ENCODE results near the gene EIF1AD.

EIF1AD gene

DNA sequence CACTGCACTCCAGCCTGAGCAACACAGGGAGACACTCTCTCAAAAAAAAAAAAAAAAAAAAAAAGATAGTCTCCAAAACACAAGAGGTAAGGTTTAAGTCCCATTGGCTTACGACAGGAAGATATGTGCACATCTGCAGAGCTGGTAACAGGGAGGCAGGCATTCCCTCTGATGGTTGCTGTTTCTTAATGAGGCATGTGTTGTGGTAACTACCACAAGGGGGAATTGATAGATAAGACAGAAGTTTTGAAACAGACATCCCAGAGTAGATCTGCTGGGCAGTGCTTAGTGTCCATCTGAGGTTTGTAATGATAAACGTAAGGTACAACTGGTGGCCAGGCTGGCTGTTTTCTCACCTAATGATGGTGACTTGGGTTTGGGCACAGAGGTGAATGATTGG, 4.7 kb downstream of the EIF1AD start:
- Histone ChIP-seq H3K27me3 (ENCODE audit: control insufficient read depth in 1 of 2, insufficient read depth in 1 of 2, low read length in 2 of 2) (no peaks in the 10 kb centered on the region), H3K9me3 (ENCODE audit: control insufficient read depth, low read length) (no peaks in the 10 kb centered on the region), H3K27ac (ENCODE audit: low read length, poor library complexity, severe bottlenecking) (no peak overlapping the region), H4K8ac (ENCODE audit: low read length) (no peak overlapping the region), H3K14ac (ENCODE audit: low read length in 2 of 2) (no peak overlapping the region), H2AFZ (ENCODE audit: low read depth, low read length) (no peak overlapping the region), H2BK5ac (ENCODE audit: low read depth, low read length, poor library complexity, severe bottlenecking) (no peak overlapping the region), H4K91ac (ENCODE audit: low read length) (no peak overlapping the region), H2BK120ac (ENCODE audit: low read depth, low read length) (no peak overlapping the region), H3K9ac (ENCODE audit: low read length) (no peak overlapping the region), H2BK12ac (ENCODE audit: low read length in 2 of 2) (no peak overlapping the region), H3K4me3 (ENCODE audit: insufficient read depth in 1 of 2, low read depth in 1 of 2, low read length in 2 of 2) (no peak overlapping the region), H3K18ac (ENCODE audit: low read depth in 1 of 2, low read length in 2 of 2) (no peak overlapping the region), H2AK5ac (ENCODE audit: low read length, severe bottlenecking) (no peak overlapping the region), H2BK15ac (ENCODE audit: low read depth, poor library complexity, severe bottlenecking) (no peak overlapping the region), H3K4ac (ENCODE audit: low read depth in 1 of 2, low read length in 2 of 2) (no peak overlapping the region), H3K4me2 (ENCODE audit: low read length, poor library complexity, severe bottlenecking) (no peak overlapping the region), H3K23ac (ENCODE audit: low read length in 2 of 2) (no peak overlapping the region), H3K36me3 (ENCODE audit: control insufficient read depth in 1 of 2, insufficient read depth in 2 of 2, low read depth in 1 of 2, low read length in 2 of 2) (peaks cover 42 to 54% of the 10 kb centered on the region in 2 experiments), H3K79me1 (replicated peaks; ENCODE audit: low read length, poor library complexity, severe bottlenecking) (peaks cover 29% of the 10 kb centered on the region), H3K4me1 (ENCODE audit: control insufficient read depth, insufficient read depth, low read depth, low read length) (peaks cover 5% of the 10 kb centered on the region)
- 93% methylated on average over 2 of the region's 2 CpGs for WGBS
- no peak for DNase-seq

GRCh38 chr11:65992056-65992455, 9.9 kb downstream of the EIF1AD start:
- Histone ChIP-seq H3K4me1 (ENCODE audit: control insufficient read depth, insufficient read depth, low read depth, low read length) (no peaks in the 10 kb centered on the region), H3K27ac (ENCODE audit: low read length, poor library complexity, severe bottlenecking) (no peak overlapping the region), H3K23ac (ENCODE audit: low read length in 2 of 2) (no peak overlapping the region), H3K9me3 (ENCODE audit: control insufficient read depth, low read length) (no peaks in the 10 kb centered on the region), H3K4ac (ENCODE audit: low read depth in 1 of 2, low read length in 2 of 2) (no peak overlapping the region), H3K18ac (ENCODE audit: low read depth in 1 of 2, low read length in 2 of 2) (no peak overlapping the region), H3K9ac (ENCODE audit: low read length) (no peak overlapping the region), H3K4me3 (ENCODE audit: insufficient read depth in 1 of 2, low read depth in 1 of 2, low read length in 2 of 2) (no peak overlapping the region), H3K4me2 (ENCODE audit: low read length, poor library complexity, severe bottlenecking) (no peak overlapping the region), H2AFZ (ENCODE audit: low read depth, low read length) (no peak overlapping the region), H2BK5ac (ENCODE audit: low read depth, low read length, poor library complexity, severe bottlenecking) (no peak overlapping the region), H3K27me3 (ENCODE audit: control insufficient read depth in 1 of 2, insufficient read depth in 1 of 2, low read length in 2 of 2) (no peaks in the 10 kb centered on the region), H4K91ac (ENCODE audit: low read length) (no peak overlapping the region), H2AK5ac (ENCODE audit: low read length, severe bottlenecking) (no peak overlapping the region), H2BK120ac (ENCODE audit: low read depth, low read length) (no peak overlapping the region), H3K36me3 (ENCODE audit: control insufficient read depth in 1 of 2, insufficient read depth in 2 of 2, low read depth in 1 of 2, low read length in 2 of 2) (peaks cover 28% of the 10 kb centered on the region in 2 experiments), H3K79me1 (replicated peaks; ENCODE audit: low read length, poor library complexity, severe bottlenecking) (peaks cover 7% of the 10 kb centered on the region), H3K14ac (ENCODE audit: low read length in 2 of 2) (no peak overlapping the region), H4K8ac (ENCODE audit: low read length) (no peak overlapping the region), H2BK15ac (ENCODE audit: low read depth, poor library complexity, severe bottlenecking) (no peak overlapping the region), H2BK12ac (ENCODE audit: low read length in 2 of 2) (no peak overlapping the region)
- 88% methylated on average over 5 of the region's 5 CpGs for WGBS
- no peak for DNase-seq

DNA sequence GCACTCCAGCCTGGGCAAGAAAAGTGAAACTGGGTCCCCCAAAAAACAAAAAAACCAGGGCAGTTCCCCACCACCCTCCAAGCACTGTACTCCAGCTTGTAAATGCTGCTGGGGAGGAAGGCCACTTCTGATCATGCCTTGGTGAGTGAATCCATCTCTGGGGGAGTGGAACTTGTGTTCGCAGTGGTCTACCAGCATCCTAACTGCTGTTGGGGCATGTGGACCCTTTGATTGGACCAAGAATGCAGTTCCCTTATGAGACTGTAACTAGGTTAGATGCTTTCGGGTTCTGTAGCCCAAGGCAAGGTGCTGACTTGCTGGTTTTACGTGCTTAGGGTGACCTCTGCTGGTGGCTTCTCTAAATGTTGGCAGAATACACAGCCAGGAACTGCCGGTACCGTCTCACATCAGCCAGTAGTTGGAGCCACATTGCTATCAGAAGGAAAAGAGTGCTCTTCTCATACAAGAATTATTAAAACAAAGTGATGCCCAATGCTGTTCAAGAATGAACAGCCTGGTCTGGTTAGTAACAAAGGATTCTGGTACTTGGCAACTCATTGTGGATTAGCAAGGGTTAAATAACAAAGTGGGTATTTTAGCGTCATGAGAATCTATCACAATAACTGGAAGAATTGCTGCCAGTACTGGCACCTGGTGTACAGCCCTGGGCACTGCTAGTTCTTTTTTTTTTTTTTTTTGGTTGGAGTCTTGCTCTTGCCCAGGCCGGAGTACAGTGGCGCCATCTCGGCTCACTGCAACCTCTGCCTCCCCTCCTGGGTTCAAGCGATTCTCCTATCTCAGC, 13.0 kb downstream of the EIF1AD start:
- Histone ChIP-seq H3K36me3 (ENCODE audit: control insufficient read depth in 1 of 2, insufficient read depth in 2 of 2, low read depth in 1 of 2, low read length in 2 of 2) (peaks cover 11 to 26% of the 10 kb centered on the region in 2 experiments), H3K9me3 (ENCODE audit: control insufficient read depth, low read length) (no peaks in the 10 kb centered on the region), H2BK15ac (ENCODE audit: low read depth, poor library complexity, severe bottlenecking) (no peak overlapping the region), H3K18ac (ENCODE audit: low read depth in 1 of 2, low read length in 2 of 2) (no peak overlapping the region), H4K91ac (ENCODE audit: low read length) (no peak overlapping the region), H3K79me1 (replicated peaks; ENCODE audit: low read length, poor library complexity, severe bottlenecking) (peaks cover 6% of the 10 kb centered on the region), H4K8ac (ENCODE audit: low read length) (no peak overlapping the region), H3K14ac (ENCODE audit: low read length in 2 of 2) (no peak overlapping the region), H3K4me2 (ENCODE audit: low read length, poor library complexity, severe bottlenecking) (no peak overlapping the region), H3K4me1 (ENCODE audit: control insufficient read depth, insufficient read depth, low read depth, low read length) (no peaks in the 10 kb centered on the region), H2AFZ (ENCODE audit: low read depth, low read length) (no peak overlapping the region), H2BK120ac (ENCODE audit: low read depth, low read length) (no peak overlapping the region), H3K27ac (ENCODE audit: low read length, poor library complexity, severe bottlenecking) (no peak overlapping the region), H3K9ac (ENCODE audit: low read length) (no peak overlapping the region), H3K4ac (ENCODE audit: low read depth in 1 of 2, low read length in 2 of 2) (no peak overlapping the region), H2AK5ac (ENCODE audit: low read length, severe bottlenecking) (no peak overlapping the region), H2BK12ac (ENCODE audit: low read length in 2 of 2) (no peak overlapping the region), H3K27me3 (ENCODE audit: control insufficient read depth in 1 of 2, insufficient read depth in 1 of 2, low read length in 2 of 2) (no peaks in the 10 kb centered on the region), H3K4me3 (ENCODE audit: insufficient read depth in 1 of 2, low read depth in 1 of 2, low read length in 2 of 2) (no peak overlapping the region), H3K23ac (ENCODE audit: low read length in 2 of 2) (no peak overlapping the region), H2BK5ac (ENCODE audit: low read depth, low read length, poor library complexity, severe bottlenecking) (no peak overlapping the region)
- WGBS = 25% methylated on average over 5 of the region's 10 CpGs
- DNase-seq = peak; percentile 95

DNA sequence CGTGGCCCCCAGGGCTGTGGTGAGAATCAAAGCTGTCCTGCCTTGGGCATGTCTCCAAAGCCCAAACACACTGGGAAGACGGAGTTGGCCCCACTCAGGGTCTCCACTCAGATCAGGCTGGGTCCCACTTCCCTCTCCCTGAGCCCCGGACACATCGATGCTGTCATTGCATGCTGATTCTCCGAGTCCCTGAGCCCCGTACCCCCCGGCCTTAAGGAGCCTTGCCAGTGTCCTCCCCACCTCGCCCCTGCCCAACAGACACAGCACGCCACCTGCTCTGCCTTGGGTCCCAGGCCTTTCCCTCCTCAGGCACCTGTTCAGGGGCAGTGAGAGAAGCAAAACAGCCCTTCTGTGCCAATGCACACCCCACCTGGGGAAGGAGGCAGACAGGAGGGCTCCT, 14.6 kb downstream of the EIF1AD start:
- no peak overlapping the region for H4K91ac ChIP-seq (ENCODE audit: low read length)

More for the DNA sequence above, 14.6 kb downstream of the EIF1AD start:
- Histone ChIP-seq H3K9me3 (ENCODE audit: control insufficient read depth, low read length) (no peaks in the 10 kb centered on the region), H3K18ac (ENCODE audit: low read depth in 1 of 2, low read length in 2 of 2) (no peak overlapping the region), H2BK15ac (ENCODE audit: low read depth, poor library complexity, severe bottlenecking) (no peak overlapping the region), H3K9ac (ENCODE audit: low read length) (peak overlapping the region; percentile 29), H2AFZ (ENCODE audit: low read depth, low read length) (no peak overlapping the region), H4K8ac (ENCODE audit: low read length) (no peak overlapping the region), H3K27me3 (ENCODE audit: control insufficient read depth in 1 of 2, insufficient read depth in 1 of 2, low read length in 2 of 2) (no peaks in the 10 kb centered on the region), H3K4me1 (ENCODE audit: control insufficient read depth, insufficient read depth, low read depth, low read length) (no peaks in the 10 kb centered on the region), H3K36me3 (ENCODE audit: control insufficient read depth in 1 of 2, insufficient read depth in 2 of 2, low read depth in 1 of 2, low read length in 2 of 2) (peaks cover 8 to 32% of the 10 kb centered on the region in 2 experiments), H2BK12ac (ENCODE audit: low read length in 2 of 2) (peak overlapping the region in 1 of 2 experiments; percentile 29), H3K4me3 (ENCODE audit: insufficient read depth in 1 of 2, low read depth in 1 of 2, low read length in 2 of 2) (no peak overlapping the region), H3K23ac (ENCODE audit: low read length in 2 of 2) (no peak overlapping the region), H3K79me1 (replicated peaks; ENCODE audit: low read length, poor library complexity, severe bottlenecking) (peaks cover 2% of the 10 kb centered on the region), H3K4ac (ENCODE audit: low read depth in 1 of 2, low read length in 2 of 2) (no peak overlapping the region), H3K4me2 (ENCODE audit: low read length, poor library complexity, severe bottlenecking) (no peak overlapping the region), H2BK120ac (ENCODE audit: low read depth, low read length) (no peak overlapping the region), H3K27ac (ENCODE audit: low read length, poor library complexity, severe bottlenecking) (no peak overlapping the region), H2AK5ac (ENCODE audit: low read length, severe bottlenecking) (no peak overlapping the region), H2BK5ac (ENCODE audit: low read depth, low read length, poor library complexity, severe bottlenecking) (no peak overlapping the region), H3K14ac (ENCODE audit: low read length in 2 of 2) (no peak overlapping the region)
- DNase-seq = no peak
- WGBS = 89% methylated on average over 9 of the region's 9 CpGs

Measured in mesenchymal stem cell (in vitro differentiated cells and primary cell).